Stimulated activated CD4-positive, alpha-beta T cell treated with anti-CD3 and anti-CD28 coated beads, Interleukin-12 subunit alpha, Interleukin-12 subunit beta, amount 100 ng/mL, for 24 hours (primary cell): ENCODE results near the gene PRAME.
"Not testable (repeated sequence)": the region's sequence is repeated elsewhere in the genome, so short reads cannot be mapped to it uniquely, and the experiment has no call there.

Experiments
- DNase-seq, 2 experiments: peaks; one replicate each; pipeline ENCODE4 v3.0.0-alpha.2; 2020; ENCODE audit warnings: low read depth in 2 of 2

PRAME gene

GRCh38 chr22:22520667-22521602 lies 38.1 kb downstream of the PRAME start:
- DNase-seq, result no peak

DNA sequence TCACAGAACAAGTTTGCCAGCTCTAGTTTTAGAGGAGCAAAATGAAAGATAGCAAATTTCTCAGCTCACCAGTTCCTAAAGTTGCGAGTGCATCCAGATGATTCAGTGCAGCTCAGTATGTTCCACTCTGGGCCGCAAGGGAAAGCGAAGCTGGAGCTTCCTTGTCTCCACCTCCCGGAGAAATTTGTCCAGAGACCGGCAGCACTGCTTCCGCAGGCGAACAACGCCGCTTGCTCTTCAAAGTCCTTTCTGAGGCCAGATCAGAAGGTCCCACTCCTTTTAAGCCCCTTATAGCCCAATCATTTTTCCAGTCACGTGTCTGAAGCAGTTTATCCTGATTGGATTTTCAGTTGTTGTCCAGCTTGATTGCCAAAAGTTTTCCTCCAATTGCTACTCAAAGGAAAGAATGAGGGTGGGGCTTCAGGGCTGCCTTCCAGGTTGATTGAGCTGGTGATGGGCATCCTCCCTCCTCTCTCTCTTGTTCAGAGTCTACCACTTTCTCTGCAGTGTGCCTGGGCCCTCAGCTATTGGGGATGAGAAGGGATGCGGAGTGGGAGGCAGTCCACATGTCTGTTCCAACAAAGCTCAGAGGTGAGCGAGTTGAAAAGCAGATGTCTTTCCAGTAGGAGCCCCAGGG lies 38.9 kb downstream of the PRAME start, which contains the start of gene ZNF280A:
Gene ZNF280A (minus strand): TSS at position 251 of the 637 bp plus-strand sequence. CDS start 4,640 bp downstream, outside the sequence.
- no peak for DNase-seq

DNA sequence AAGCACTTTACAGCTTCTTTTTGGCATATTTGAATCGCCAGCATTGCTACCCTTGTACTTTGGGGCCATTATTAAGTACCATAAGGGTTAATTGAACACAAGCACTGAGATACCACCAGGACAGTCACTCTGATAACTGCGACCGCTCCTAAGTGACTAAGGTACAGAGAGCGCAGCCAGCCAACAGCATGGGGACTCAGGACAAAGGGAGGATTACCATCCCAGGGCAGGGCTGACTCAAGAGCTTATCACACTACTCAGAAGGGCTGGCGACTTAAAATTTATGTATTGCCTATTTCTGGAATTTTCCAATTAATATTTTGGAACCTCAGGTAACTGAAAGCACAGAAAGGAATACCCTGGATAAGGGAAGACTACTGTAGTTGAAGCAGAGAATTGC lies 39.5 kb downstream of the PRAME start:
- no peak for DNase-seq

- no peak for DNase-seq
Measured at GRCh38 chr22:22516992-22517391, 42.1 kb downstream of the PRAME start.

DNA sequence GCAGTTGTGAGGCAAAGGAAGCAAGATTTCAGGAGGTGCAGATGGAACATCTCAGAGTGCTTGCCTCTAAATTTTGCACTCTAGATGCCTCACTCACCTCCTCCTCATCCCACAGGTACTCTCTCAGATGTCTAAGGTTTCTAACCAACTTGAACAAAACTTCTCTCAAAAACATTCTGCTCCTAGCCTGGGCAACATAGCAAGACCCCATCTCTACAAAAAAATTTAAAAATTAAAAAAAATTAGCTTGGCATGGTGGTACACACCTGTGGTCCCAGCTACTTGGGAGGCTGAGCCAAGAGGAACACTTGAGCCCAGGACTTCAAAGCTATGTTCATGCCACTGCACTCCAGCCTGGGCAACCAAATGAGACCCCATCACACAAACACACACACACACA lies 43.2 kb downstream of the PRAME start:
- no peak for DNase-seq

DNA sequence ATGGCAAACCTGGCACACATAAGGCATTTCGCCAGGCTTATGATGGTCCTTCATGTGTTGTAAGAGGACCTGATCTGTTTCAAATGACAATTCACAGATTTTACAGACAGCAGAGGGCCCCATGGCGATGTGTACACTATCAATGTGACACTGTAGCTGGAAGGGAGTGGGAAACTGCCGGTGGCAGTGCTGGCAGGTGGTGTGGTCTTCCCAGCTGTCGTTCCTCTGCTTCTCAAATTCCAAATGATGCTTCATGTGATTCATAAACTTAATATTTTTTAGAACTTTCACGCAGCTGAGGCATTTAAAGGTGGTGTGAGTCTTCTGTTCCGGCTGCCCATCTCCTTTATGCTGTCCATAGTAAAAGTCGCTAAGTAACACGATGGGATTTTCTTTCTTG lies 44.6 kb downstream of the PRAME start:
- DNase-seq, result not testable (repeated sequence)

DNA sequence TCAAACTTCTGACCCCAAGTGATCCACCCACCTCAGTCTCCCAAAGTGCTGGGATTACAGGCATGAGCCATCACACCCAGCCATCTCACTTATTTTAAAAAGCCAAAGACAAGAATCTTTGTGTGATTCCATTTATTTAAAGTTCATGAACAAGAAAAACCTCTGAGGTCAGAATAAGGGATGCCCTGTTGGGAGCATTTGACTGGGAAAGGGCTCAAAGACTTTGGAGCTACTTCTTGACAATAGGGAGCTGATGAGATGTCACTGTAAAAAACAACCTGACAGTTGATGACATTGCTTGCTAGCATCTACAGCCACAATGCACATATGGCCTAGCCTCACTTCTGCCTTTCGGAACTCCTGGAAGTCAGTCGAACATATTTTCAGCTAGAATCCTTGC lies 45.4 kb downstream of the PRAME start:
- DNase-seq, result no peak

DNA sequence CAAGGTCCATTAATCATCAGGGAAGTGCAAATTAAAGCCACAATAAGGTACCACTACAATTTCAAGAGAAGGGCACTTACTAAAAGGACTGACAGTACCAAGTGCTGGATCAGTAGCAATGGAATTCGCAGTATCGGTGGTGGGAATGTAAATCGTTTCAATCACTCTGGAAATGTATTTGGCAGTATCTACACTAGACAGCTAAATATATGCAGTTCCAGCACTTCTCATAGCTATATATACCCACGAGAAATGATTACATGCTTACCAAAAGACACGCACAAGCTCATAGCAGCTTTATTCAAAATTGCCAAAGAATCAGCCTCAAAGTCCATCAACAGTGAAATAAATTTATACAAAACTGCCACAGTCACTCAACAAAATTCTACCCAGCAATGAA lies 46.1 kb downstream of the PRAME start:
- no peak for DNase-seq

DNA sequence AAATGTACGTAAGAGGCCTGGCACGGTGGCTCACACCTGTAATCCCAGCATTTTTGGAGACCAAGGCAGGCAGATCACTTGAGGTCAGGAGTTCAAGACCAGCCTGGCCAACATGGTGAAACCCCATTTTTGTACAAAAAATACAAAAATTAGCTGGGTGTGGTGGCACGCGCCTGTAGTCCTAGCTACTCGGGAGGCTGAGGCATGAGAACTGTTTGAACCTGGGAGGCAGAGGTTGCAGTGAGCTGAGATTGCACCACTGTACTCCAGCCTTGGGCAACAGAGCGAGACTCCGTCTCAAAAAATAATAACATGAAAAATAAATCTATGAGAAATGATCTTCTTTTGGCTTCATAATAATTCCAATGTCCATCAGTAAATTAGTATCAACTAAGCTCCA lies 48.2 kb downstream of the PRAME start:
- not testable (repeated sequence) for DNase-seq

- DNase-seq, result not testable (repeated sequence)
Measured at GRCh38 chr22:22509912-22510311, 49.2 kb downstream of the PRAME start.

DNA sequence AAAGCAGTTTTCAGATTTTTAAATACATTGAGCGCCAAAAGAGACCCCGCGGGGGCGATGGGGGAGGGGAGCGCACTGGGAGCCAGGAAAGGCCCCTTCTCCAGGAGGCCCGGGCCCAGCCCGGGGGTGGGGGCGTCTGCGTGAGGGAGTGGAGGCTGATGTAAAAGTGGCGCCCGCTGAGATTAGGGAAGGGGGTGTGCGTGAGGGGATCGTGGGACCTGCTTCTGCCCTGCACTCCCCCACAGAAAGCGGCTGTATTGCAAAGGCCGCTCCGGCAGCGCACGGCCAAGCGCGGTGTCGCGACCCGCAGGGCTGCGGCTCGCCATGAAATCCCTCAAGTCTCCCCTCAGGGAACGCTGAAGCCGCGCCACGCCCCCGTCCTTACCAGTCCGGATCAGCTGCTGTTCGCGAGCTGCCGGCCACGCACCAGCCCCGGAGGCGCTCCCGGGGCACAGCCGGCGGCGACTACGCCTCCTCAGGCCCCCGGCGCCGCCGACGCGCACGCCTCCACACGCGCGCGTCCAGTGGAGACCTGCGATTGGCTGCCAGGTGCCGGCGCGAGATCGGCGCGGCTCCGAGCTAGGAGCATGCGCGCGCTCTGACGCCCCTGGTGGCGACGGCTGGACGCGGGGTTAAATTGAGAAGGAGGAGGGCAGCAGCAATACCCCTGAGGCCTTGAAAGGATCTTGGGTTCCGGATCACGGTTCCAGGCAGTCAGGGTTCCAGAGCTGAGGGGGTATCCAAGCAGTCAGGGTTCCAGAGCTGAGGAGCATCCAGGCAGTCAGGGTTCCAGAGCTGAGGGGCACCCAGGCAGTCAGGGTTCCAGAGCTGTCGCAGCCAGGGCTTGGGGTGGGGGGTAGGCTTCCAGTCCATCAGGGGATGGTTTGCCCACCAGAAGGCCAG lies 50.5 kb downstream of the PRAME start, which contains the start of gene ZNF280B:
Gene ZNF280B (minus strand): TSS at position 469 of the 903 bp plus-strand sequence. CDS start 19,344 bp downstream, outside the sequence.
- DNase-seq, result peak; percentile 62 to 83

GRCh38 chr22:22507743-22508273 lies 51.3 kb downstream of the PRAME start:
- DNase-seq, result no peak

- DNase-seq, result no peak
Measured at GRCh38 chr22:22506736-22507135, 52.3 kb downstream of the PRAME start.

GRCh38 chr22:22498267-22498666 lies 60.8 kb downstream of the PRAME start:
- no peak for DNase-seq
